Activated T-helper 1 cell treated with Interleukin-2 at 50 U/mL for 16 hours (primary cell): ENCODE measurements around the gene HOXC6.

Experiments
- DNase-seq: peaks from one replicate; pipeline ENCODE4 v3.0.0-alpha.2; 2020; ENCODE audit warnings: low read depth

The HOXC6 gene

DNA sequence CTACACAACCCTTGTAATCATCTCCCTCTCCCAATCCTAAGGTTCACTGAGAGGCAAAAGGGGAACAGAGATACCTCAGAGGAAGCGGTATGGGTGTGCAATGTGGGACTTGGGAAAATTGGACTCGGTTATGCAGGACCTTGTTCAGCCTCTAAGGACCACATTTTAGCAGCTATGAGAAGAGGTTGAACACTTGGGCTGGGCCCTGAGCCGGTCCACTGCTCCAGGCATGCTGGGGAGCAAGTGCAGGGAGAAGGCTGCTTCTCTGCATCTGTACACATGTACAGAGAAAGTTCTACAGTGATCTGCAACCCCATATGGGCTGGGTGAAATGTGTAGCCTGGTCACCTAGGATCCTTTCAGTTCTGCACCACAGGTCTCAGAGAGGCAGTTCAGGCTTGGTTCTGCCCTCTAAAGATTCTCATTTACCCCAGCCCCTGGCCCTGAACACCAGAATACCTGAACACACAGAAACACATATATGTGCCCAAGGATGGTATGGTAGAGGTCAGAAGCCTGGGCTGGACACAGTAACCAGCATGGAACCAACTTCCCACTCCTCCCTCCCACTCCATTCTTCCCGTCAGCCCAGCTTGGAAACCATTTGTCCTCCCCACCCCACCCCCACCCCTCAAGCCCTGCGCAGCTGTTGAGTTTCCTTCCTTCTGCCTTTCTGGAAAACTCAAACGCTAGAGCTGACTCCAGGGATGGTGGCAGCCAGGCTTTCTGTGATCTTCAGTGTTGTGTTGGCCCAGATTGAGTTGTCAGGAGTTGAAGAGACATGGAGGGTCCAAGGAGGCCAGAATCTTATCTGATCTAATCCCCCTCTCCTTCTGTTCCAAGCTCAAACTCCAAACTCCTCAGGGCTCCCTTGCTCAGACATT, 15.0 kb downstream of the HOXC6 start:
- DNase-seq = no peak

DNA sequence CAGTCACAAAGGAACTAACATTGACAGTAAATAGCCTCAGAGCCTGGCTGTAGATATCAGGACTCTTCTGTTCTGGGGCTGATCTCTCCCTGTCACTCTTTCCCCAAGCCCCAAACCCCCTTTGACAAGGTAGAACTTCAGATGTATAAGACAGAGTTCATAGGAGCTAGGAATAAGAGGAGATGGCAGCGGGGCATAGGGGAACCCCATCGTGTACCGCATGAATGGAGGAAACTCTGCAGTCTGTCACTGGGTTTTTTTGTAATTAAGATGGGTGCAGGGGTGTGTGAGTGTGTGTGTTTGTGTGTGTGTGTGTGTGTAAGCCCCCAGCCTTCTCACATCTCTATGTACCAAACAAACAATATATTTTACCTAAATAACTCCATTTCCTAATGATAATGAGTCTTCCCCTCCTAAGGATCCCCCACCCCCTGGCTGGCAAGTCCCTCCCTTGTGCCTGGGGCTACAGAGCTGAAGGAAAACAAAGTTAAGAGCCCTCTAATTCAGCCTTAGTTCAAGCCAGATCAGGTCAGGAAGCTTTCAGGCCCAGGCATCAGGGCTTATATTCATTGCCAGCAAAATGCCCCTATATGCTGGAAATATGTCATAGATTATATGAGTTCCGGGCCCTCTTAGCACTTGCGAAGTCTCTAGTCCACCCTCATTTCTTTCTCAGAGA, 16.3 kb downstream of the HOXC6 start:
- no peak for DNase-seq

DNA sequence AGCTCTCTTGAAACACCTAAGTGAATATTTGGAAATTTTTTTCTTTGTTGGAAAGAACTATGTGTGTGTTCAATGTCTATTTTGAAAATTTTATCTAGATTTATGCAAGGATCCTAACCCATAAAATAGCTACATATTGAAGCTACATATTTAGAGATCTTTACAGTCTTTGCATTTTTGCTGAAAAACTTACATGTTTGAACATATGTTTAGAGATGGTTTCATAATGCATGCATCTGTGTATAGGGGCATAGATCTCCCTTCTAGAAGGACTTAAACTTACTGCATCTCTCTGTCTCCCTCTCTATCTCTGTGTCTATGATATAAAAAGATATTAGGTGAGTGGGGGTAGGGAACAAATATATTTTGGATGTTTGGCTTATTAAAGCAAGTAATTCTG, 17.2 kb downstream of the HOXC6 start:
- DNase-seq = no peak

- DNase-seq = no peak
Observed at GRCh38 chr12:54045868-54046521, 17.8 kb downstream of the HOXC6 start.

DNA sequence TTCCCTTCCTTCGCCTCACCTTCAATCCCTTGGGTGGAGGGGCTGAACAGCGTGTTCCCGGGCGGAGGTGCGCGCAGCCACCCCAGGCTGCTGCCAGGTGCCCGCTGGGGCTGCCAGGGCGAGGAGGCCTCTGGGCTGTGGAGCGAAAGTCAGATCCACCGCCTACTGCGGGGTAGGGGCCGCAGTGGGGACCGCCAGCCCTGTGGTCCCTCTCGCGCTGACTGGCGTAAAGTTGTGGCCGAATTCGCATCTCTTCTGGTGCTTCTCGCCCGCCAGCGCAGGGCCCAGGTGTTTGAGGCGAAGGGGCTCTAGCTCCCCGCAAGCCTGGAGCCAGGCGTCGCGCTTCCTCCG, 18.5 kb downstream of the HOXC6 start:
- no peak for DNase-seq

GRCh38 chr12:54047160-54047963, 19.1 kb downstream of the HOXC6 start:
- DNase-seq = no peak

GRCh38 chr12:54047964-54048303, 19.7 kb downstream of the HOXC6 start:
- no peak for DNase-seq

DNA sequence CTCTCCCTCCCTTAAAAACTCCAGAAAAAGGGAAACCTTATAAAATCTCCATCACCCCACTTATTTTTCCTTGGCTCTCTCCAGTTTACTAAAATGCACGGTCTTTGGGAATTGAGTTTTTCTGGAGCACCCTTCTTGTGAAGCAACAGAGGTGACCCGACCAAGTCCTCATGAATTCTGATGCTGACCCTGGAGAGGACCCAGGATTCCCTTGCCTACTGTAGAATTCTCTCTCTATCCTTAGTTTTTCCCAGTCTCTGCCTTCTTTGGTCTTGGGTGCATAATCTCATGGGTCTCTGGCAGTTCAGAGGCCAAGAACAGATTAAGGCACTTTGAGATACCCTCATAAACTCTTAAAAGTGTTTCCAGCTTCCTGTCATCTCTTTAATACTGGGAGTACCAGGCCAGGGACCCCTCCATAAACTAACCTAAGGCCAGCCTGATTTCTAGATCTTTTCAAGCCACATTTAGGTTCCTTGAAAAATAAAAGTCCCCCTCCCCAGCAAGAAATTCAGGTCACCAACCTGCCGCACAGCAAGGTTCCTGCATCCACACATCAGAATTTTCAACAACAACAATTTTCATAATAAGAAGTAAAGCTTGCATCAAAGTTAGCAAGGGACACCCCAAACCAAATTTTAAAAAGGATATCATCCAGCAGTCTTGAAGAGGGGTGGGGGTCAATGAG, 20.3 kb downstream of the HOXC6 start:
- DNase-seq = no peak

GRCh38 chr12:54049108-54049507, 20.9 kb downstream of the HOXC6 start:
- DNase-seq = no peak

DNA sequence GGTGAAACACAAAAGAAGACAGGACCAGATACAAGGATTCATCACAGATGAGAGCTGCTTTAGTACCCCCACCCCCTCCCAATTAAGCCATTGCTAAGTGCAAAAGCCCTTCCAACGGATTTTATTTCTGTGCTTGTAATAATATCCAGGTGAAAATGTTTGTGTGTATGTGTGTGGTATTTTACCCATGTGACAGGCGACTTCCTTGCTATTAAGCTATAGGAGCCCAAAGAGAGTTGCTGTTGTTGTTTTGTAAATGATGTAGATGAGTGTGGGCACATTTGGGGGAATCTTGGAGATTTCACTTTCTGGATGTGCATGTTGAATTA, 22.2 kb downstream of the HOXC6 start:
- no peak for DNase-seq

DNA sequence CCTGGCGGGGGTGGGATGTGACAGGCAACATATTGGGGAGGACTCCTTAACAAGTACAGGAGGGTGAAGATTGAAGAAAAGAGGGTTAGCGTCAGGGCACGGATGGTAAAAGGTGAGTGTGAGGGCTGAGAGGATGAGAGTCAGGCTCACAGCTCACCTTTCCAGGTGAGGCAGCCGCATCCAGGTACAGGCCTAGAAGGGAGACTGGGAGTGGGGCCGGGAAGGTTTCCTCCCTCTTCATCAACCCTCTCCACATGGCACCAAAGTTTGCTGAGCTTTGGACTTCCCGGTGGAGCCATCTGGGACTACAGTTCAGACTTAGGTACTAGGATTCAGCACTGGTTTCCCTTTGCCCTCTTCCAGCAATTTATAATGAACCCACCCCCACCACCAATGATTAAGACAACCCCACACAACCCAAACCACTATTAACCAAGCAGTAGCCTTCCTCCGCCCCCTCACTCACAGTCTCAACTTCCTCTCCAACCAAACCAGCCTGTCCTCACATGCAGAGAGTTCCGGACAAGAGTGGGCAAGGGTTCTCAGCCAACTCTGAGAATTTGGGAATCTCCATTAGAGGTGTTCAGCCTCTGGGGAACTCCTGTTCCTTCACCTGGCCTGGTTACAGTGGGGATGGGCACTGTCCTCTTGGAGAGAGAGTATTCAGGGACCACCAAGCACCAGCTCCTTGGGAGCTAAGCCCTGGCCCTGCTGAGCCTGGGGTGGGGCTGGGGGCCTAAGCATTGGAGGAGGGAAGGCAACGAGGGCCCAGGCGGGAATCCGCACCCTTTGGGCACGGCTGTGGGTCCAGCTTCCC, 23.0 kb downstream of the HOXC6 start:
- no peak for DNase-seq

DNA sequence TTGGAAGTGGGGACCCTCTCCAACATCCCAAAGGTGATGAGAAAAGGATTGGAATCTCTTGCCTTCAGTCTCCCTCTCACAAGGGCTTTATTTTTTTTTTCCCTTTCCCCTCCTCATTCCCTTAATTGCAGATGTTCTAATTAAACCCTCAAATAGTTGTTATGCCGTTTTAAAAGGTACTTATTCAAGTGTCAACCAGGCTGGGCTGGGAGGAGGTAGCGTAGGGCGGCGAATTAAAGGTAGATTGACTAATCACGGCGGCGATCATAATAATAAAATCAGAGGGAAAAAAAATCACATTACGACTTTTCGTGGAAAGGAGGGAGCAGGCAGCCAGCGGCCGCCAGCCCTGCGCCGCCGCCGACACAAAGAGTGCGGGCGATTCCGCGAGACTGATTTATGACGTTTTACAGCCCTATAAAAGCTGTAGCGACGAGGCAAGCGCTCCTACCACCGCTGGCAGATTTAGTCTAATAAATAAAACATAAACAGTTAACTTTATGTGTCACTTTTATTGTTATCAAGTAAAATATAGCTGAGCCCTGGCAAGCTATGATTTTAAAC, 23.7 kb downstream of the HOXC6 start:
- DNase-seq = no peak

- DNase-seq = no peak
Observed at GRCh38 chr12:54052438-54053002, 24.3 kb downstream of the HOXC6 start.

DNA sequence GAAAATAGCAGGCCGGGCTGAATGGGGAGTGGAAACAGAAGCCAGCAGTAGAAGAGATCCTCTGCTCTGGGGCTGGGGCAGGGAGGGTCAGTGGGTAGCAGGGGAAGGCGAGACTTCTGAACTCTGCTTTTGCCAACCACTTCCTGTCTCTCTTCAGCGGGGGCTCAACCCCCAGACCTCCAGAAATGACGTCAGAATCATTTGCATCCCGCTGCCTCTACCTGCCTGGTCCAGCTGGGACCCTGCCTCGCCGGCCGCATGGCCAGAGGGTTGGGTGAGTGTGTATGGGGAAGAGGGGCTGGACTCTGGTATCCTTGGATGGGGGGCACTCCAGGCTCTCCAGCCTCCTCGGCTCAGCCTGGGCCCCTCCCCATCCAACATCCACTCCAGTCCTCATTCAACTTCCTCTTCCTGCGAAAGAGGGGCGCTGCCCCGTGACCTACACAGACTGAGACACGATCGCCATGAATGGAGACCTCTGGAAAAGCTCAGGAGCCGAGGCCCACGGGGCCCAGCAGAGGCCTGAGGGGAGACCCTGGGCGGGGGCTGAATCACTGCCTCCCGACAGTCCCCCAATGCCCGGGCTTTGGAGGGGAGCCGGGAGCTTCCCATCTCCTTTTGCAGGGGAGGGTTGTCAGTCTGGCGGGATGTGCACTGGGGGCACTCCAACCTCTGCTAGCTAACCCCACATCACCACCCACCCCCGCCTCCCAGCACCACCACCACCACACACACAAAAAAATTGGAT, 24.9 kb downstream of the HOXC6 start:
- no peak for DNase-seq

DNA sequence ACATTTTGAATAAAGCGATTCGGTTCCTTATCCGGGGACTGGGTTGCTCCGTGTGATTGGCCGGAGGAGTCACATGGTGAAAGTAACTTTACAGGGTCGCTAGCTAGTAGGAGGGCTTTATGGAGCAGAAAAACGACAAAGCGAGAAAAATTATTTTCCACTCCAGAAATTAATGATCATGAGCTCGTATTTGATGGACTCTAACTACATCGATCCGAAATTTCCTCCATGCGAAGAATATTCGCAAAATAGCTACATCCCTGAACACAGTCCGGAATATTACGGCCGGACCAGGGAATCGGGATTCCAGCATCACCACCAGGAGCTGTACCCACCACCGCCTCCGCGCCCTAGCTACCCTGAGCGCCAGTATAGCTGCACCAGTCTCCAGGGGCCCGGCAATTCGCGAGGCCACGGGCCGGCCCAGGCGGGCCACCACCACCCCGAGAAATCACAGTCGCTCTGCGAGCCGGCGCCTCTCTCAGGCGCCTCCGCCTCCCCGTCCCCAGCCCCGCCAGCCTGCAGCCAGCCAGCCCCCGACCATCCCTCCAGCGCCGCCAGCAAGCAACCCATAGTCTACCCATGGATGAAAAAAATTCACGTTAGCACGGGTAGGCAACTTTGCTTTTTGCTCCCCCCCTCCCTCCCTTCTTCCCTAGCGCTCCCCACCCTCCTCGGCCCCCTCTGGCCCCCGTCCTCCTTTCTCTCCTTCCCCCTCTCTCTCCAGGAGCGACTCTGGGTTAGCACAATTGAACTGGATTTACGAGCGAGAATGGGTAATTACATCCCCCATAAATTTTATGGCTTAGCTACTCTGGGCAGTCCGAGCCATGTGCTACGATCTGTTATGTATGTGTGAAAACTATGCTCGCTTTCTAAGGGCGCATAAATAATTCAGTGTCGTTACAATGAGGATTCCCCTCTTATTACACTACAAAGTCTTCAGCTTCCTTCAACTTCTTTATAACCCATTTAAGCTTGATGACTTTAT, 25.8 kb downstream of the HOXC6 start, which contains the start of gene HOXC4:
Gene HOXC4 (plus strand): TSS at position 85 of the 991 bp plus-strand sequence. CDS start 88 bp downstream, at position 173.
- DNase-seq = no peak

DNA sequence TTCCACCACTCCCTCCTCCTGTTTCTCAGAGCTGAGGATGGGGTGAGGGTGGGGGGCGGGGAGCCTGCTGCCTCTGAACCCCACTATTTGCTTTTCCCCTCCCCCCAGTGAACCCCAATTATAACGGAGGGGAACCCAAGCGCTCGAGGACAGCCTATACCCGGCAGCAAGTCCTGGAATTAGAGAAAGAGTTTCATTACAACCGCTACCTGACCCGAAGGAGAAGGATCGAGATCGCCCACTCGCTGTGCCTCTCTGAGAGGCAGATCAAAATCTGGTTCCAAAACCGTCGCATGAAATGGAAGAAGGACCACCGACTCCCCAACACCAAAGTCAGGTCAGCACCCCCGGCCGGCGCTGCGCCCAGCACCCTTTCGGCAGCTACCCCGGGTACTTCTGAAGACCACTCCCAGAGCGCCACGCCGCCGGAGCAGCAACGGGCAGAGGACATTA, 26.5 kb downstream of the HOXC6 start:
- DNase-seq = no peak

GRCh38 chr12:54055552-54055951, 27.3 kb downstream of the HOXC6 start:
- DNase-seq = no peak

GRCh38 chr12:54056110-54056509, 27.9 kb downstream of the HOXC6 start:
- DNase-seq = no peak
